SK-N-SH treated with all-trans-retinoic acid at 6 μM for 48 hours (cell line): ENCODE results near the gene GGTLC3.
"Not testable (repeated sequence)": the region's sequence is repeated elsewhere in the genome, so short reads cannot be mapped to it uniquely, and the experiment has no call there.

Source experiments
- BACH2 ChIP-seq: fragments of 250-450 bp; sonication (Bioruptor Pico); IDR thresholded peaks from 2 replicates; pipeline ENCODE4 v1.9.0; 2021; ENCODE audit warnings: mild to moderate bottlenecking, borderline replicate concordance
- CREB5 ChIP-seq: fragments of 250-450 bp; sonication (Bioruptor Pico); IDR thresholded peaks from 2 replicates; pipeline ENCODE4 v1.5.1; 2020; ENCODE audit warnings: low read depth, mild to moderate bottlenecking, moderate library complexity
- ESRRG ChIP-seq: fragments of 250-450 bp; sonication (Bioruptor Pico); IDR thresholded peaks from 2 replicates; pipeline ENCODE4 v1.6.1; 2021; ENCODE audit warnings: mild to moderate bottlenecking
- POU6F1 ChIP-seq: fragments of 250-450 bp; sonication (Bioruptor Pico); IDR thresholded peaks from 2 replicates; pipeline ENCODE4 v1.8.0; 2021; ENCODE audit warnings: low read depth, mild to moderate bottlenecking, moderate library complexity, borderline replicate concordance
- RARB ChIP-seq: fragments of 250-450 bp; sonication (Bioruptor Pico); IDR thresholded peaks from 2 replicates; pipeline ENCODE4 v1.8.0; 2021; ENCODE audit warnings: mild to moderate bottlenecking, moderate library complexity
- TCF4 ChIP-seq: fragments of 250-450 bp; sonication (Bioruptor Pico); IDR thresholded peaks from 2 replicates; pipeline ENCODE4 v1.8.0; 2021; ENCODE audit warnings: mild to moderate bottlenecking, moderate library complexity, borderline replicate concordance
- ZFP3 ChIP-seq: fragments of 250-450 bp; sonication (Bioruptor Pico); IDR thresholded peaks from 2 replicates; pipeline ENCODE4 v1.5.0; 2020; ENCODE audit warnings: mild to moderate bottlenecking, moderate library complexity

GRCh38 chr22:18534315-18534714 is 16.4 kb upstream of the GGTLC3 start:
- not testable (repeated sequence) for TF ChIP-seq POU6F1 (CRISPR knock-in tag); BACH2; ZFP3 (CRISPR knock-in tag); TCF4 (CRISPR knock-in tag); ESRRG (CRISPR knock-in tag); CREB5; RARB (CRISPR knock-in tag)
